Prostate gland (tissue), 2 donors: ENCODE results near the gene CNKSR1.

Source experiments
- POLR2A ChIP-seq: fragments of 450-650 bp; IDR thresholded peaks from one replicate; pipeline ENCODE4 v1.6.1; 2016; ENCODE audit warnings: antibody characterized with exemption, mild to moderate bottlenecking
- TF ChIP-seq, protein P1 (sequence below), 4 experiments: fragments of 200-600 bp in 2 of 4; fragments of 450-650 bp in 2 of 4; sonication (generic) in 2 of 4; IDR thresholded peaks; 1 replicate in 3 of 4; 2 replicates in 1 of 4; pipeline ENCODE4 v1.5.1; 2016 to 2019; ENCODE audit warnings: antibody characterized with exemption in 4 of 4, mild to moderate bottlenecking in 2 of 4, moderate library complexity in 2 of 4

DNA sequence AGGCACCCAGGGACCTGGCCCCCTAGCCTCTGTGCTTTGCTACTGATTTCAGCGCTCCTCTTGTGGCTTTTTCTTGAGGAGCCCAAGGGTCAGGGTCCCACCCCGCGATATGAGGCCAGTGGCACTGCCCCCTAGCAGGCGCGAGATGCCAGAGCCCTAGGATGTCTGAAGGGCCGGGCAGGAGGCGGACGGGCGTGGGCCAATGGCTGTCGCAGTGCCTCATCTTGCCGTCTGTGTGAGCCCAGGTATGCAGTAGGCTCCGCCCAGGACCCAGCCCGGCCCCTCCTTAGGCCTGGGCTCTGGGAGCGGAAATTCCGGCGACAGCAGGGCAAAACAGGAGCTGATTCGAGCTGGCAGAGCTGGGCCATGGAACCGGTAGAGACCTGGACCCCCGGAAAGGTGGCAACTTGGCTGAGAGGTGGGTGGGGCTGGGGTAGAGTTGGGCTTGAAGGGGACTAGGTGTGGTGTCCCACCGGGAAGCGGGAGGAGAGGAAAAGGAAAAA is at the start of gene CNKSR1:
- TF ChIP-seq, protein P1, sequence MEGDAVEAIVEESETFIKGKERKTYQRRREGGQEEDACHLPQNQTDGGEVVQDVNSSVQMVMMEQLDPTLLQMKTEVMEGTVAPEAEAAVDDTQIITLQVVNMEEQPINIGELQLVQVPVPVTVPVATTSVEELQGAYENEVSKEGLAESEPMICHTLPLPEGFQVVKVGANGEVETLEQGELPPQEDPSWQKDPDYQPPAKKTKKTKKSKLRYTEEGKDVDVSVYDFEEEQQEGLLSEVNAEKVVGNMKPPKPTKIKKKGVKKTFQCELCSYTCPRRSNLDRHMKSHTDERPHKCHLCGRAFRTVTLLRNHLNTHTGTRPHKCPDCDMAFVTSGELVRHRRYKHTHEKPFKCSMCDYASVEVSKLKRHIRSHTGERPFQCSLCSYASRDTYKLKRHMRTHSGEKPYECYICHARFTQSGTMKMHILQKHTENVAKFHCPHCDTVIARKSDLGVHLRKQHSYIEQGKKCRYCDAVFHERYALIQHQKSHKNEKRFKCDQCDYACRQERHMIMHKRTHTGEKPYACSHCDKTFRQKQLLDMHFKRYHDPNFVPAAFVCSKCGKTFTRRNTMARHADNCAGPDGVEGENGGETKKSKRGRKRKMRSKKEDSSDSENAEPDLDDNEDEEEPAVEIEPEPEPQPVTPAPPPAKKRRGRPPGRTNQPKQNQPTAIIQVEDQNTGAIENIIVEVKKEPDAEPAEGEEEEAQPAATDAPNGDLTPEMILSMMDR (IDR thresholded peaks at IDR 0.05) = peak in 1 of 4 experiments; percentile 38
- TF ChIP-seq POLR2A = peak; percentile 44
